Measurements from ENCODE around the gene PNMA3. TPM values are rescaled to one million over a fixed set of nuclear protein-coding genes. Genes with fewer than 3 reads are reported as not detected.

The PNMA3 gene
- total and polyA plus RNA-seq, 2 experiments from 2014 or later: 2.5 to 8.5 TPM

DNA sequence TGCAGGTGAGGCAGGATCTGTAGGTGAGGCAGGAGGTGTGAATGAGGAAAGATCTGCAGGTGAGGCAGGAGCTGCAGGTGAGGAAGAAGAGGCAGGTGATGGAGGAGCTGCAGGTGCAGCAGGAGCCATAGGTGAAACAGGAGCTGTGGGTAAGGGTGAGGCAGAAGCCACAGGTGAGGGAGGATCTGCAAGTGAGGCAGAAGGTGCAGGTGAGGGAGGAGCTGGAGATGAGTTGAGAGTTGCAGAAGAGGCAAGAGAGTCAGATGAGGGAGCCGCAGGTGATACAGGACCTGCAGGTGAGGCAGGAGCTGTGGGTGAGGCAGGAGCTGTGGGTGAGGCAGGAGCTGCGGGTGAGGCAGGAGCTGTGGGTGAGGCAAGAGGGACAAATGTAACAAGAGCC, 27.1 kb upstream of the PNMA3 start:
- Mint-ChIP-seq H3K27ac (no peak overlapping the region), H3K36me3 (ENCODE audit: low read depth) (no peaks in the 10 kb centered on the region), H3K4me1 (no peaks in the 10 kb centered on the region), H3K9me3 (no peaks in the 10 kb centered on the region; the same call in 2 of the 3 replicates), H3K4me3 (no peak overlapping the region), H3K27me3 (ENCODE audit: insufficient read depth, low read depth, poor library complexity) (peaks cover 3% of the 10 kb centered on the region)
- no peak overlapping the region for H2AFZ ChIP-seq
- TF ChIP-seq POLR2AphosphoS5 (IDR thresholded peaks at IDR 0.05; ENCODE audit: low read depth) (no peak), ETS1 (IDR thresholded peaks at IDR 0.05) (no peak), CREB1 (CRISPR knock-in tag; IDR thresholded peaks at IDR 0.05; ENCODE audit: low read depth) (no peak), ZNF331 (CRISPR knock-in tag; IDR thresholded peaks at IDR 0.05; ENCODE audit: low read depth) (no peak), ZNF114 (CRISPR knock-in tag; IDR thresholded peaks at IDR 0.05) (no peak), CTCF (conservative IDR thresholded peaks at IDR 0.05; ENCODE audit: low read depth in 2 of 2) (no peak), JUNB (IDR thresholded peaks at IDR 0.05; ENCODE audit: unreplicated experiment) (no peak), EZH2phosphoT487 (IDR thresholded peaks at IDR 0.05; ENCODE audit: unreplicated experiment) (no peak), NANOG (IDR thresholded peaks at IDR 0.05; ENCODE audit: borderline replicate concordance) (no peak), STAT1 (IDR thresholded peaks at IDR 0.05; ENCODE audit: unreplicated experiment) (no peak)
- TF ChIP-seq, protein P1, sequence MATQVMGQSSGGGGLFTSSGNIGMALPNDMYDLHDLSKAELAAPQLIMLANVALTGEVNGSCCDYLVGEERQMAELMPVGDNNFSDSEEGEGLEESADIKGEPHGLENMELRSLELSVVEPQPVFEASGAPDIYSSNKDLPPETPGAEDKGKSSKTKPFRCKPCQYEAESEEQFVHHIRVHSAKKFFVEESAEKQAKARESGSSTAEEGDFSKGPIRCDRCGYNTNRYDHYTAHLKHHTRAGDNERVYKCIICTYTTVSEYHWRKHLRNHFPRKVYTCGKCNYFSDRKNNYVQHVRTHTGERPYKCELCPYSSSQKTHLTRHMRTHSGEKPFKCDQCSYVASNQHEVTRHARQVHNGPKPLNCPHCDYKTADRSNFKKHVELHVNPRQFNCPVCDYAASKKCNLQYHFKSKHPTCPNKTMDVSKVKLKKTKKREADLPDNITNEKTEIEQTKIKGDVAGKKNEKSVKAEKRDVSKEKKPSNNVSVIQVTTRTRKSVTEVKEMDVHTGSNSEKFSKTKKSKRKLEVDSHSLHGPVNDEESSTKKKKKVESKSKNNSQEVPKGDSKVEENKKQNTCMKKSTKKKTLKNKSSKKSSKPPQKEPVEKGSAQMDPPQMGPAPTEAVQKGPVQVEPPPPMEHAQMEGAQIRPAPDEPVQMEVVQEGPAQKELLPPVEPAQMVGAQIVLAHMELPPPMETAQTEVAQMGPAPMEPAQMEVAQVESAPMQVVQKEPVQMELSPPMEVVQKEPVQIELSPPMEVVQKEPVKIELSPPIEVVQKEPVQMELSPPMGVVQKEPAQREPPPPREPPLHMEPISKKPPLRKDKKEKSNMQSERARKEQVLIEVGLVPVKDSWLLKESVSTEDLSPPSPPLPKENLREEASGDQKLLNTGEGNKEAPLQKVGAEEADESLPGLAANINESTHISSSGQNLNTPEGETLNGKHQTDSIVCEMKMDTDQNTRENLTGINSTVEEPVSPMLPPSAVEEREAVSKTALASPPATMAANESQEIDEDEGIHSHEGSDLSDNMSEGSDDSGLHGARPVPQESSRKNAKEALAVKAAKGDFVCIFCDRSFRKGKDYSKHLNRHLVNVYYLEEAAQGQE (IDR thresholded peaks at IDR 0.05; ENCODE audit: unreplicated experiment): no peak
- TF ChIP-seq, protein P2, sequence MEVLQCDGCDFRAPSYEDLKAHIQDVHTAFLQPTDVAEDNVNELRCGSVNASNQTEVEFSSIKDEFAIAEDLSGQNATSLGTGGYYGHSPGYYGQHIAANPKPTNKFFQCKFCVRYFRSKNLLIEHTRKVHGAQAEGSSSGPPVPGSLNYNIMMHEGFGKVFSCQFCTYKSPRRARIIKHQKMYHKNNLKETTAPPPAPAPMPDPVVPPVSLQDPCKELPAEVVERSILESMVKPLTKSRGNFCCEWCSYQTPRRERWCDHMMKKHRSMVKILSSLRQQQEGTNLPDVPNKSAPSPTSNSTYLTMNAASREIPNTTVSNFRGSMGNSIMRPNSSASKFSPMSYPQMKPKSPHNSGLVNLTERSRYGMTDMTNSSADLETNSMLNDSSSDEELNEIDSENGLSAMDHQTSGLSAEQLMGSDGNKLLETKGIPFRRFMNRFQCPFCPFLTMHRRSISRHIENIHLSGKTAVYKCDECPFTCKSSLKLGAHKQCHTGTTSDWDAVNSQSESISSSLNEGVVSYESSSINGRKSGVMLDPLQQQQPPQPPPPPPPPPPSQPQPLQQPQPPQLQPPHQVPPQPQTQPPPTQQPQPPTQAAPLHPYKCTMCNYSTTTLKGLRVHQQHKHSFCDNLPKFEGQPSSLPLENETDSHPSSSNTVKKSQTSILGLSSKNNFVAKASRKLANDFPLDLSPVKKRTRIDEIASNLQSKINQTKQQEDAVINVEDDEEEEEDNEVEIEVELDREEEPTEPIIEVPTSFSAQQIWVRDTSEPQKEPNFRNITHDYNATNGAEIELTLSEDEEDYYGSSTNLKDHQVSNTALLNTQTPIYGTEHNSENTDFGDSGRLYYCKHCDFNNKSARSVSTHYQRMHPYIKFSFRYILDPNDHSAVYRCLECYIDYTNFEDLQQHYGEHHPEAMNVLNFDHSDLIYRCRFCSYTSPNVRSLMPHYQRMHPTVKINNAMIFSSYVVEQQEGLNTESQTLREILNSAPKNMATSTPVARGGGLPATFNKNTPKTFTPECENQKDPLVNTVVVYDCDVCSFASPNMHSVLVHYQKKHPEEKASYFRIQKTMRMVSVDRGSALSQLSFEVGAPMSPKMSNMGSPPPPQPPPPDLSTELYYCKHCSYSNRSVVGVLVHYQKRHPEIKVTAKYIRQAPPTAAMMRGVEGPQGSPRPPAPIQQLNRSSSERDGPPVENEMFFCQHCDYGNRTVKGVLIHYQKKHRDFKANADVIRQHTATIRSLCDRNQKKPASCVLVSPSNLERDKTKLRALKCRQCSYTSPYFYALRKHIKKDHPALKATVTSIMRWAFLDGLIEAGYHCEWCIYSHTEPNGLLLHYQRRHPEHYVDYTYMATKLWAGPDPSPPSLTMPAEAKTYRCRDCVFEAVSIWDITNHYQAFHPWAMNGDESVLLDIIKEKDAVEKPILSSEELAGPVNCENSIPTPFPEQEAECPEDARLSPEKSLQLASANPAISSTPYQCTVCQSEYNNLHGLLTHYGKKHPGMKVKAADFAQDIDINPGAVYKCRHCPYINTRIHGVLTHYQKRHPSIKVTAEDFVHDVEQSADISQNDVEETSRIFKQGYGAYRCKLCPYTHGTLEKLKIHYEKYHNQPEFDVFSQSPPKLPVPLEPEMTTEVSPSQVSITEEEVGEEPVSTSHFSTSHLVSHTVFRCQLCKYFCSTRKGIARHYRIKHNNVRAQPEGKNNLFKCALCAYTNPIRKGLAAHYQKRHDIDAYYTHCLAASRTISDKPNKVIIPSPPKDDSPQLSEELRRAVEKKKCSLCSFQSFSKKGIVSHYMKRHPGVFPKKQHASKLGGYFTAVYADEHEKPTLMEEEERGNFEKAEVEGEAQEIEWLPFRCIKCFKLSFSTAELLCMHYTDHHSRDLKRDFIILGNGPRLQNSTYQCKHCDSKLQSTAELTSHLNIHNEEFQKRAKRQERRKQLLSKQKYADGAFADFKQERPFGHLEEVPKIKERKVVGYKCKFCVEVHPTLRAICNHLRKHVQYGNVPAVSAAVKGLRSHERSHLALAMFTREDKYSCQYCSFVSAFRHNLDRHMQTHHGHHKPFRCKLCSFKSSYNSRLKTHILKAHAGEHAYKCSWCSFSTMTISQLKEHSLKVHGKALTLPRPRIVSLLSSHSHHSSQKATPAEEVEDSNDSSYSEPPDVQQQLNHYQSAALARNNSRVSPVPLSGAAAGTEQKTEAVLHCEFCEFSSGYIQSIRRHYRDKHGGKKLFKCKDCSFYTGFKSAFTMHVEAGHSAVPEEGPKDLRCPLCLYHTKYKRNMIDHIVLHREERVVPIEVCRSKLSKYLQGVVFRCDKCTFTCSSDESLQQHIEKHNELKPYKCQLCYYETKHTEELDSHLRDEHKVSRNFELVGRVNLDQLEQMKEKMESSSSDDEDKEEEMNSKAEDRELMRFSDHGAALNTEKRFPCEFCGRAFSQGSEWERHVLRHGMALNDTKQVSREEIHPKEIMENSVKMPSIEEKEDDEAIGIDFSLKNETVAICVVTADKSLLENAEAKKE (CRISPR knock-in tag; IDR thresholded peaks at IDR 0.05): no peak
- H3K27me3 ChIP-seq (ENCODE audit: insufficient read depth): no peaks in the 10 kb centered on the region
- H3K79me2 ChIP-seq (replicated peaks; ENCODE audit: insufficient read depth): no peaks in the 10 kb centered on the region
- H3K36me3 ChIP-seq (ENCODE audit: insufficient read depth): no peaks in the 10 kb centered on the region
- no peak overlapping the region for H3K27ac ChIP-seq (ENCODE audit: low read depth)
- H3K4me2 ChIP-seq: no peak overlapping the region
- DNase-seq (ENCODE audit: low spot score): no peak
- H3F3A ChIP-seq (replicated peaks; ENCODE audit: low read depth): no peaks in the 10 kb centered on the region
- no peaks in the 10 kb centered on the region for H4K20me1 ChIP-seq (replicated peaks; ENCODE audit: insufficient read depth)
- H3K4me1 ChIP-seq (ENCODE audit: insufficient read depth): no peaks in the 10 kb centered on the region
- H3K4me3 ChIP-seq: no peak overlapping the region
- no peak for ATAC-seq
- H3K9me2 ChIP-seq (ENCODE audit: insufficient read depth): no peaks in the 10 kb centered on the region

Measured in GM23338 (cell line).